ENCODE data around the gene CDC42BPB. TPM values are rescaled to one million over a fixed set of nuclear protein-coding genes. Genes with fewer than 3 reads are reported as not detected.

Gene CDC42BPB
- total and polyA plus RNA-seq, 2 of the 4 experiments (the other 2 are of a cell fraction): 49.1 to 81.4 TPM

DNA sequence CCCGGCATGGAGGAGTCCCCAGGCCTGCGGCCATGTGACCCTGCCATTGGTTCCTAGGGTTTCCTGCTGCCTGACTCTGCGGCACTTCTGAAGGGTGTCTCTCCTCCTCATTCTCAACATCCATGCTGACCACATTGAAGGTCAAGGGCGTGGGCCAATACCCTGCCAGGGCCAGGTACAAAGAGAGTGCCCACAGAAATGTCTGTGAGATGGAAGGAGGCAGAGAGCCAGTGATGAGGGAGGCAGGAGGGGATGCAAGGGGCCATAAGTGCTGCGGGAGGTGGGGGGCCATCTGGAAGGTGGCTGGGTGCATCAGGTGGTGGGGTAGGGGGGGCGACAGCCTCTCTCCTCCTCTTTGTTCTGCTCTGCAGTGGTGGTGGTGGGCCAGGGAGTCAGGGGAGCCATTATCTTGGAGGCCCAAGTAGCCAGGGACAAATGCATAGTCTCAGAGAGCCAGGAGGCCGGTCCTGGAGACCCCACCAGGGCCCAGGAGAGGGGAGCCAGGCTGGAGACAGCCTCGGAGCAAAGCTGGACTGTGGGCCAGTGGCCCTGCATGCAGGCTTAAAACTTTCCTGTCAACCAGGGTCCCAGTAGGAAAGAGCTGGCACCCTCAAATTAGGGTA lies 13.0 kb upstream of the CDC42BPB start:
- H2BK120ac ChIP-seq (ENCODE audit: low read depth, low read length): no peak overlapping the region
- no peak overlapping the region for H2BK15ac ChIP-seq (ENCODE audit: low read depth, low read length)
- H3K4me2 ChIP-seq (ENCODE audit: low read depth, low read length): no peak overlapping the region
- H2AFZ ChIP-seq (replicated peaks; ENCODE audit: low read length, poor library complexity): no peak overlapping the region
- H3K36me3 ChIP-seq (ENCODE audit: control insufficient read depth, insufficient read depth, low read length): no peaks in the 10 kb centered on the region
- H3K4ac ChIP-seq (ENCODE audit: low read depth, low read length): no peak overlapping the region
- H3K27ac ChIP-seq (ENCODE audit: insufficient read depth, low read length): no peak overlapping the region
- H2BK5ac ChIP-seq (ENCODE audit: low read depth, low read length, poor library complexity, severe bottlenecking): no peak overlapping the region
- ChIA-PET POLR2A (ENCODE audit: unreplicated experiment) (interaction anchor here (0.6 kb wide), 1 partner anchor 489 kb away, joined by 5 read pairs; no protein-coding TSS in a partner anchor), CTCF (no interaction called here)
- no peak for DNase-seq
- H3K4me3 ChIP-seq (ENCODE audit: insufficient read depth, low read depth, low read length): no peak overlapping the region
- no peaks in the 10 kb centered on the region for H3K79me1 ChIP-seq (ENCODE audit: low read depth in 1 of 2, low read length in 2 of 2)
- no peaks in the 10 kb centered on the region for H3K9me3 ChIP-seq (ENCODE audit: control insufficient read depth, insufficient read depth, low read length)
- peaks cover 3% of the 10 kb centered on the region; the same call in 1 of the 2 replicates for H3K4me1 ChIP-seq (ENCODE audit: control insufficient read depth, insufficient read depth, low read length)
- no peak overlapping the region for H2AK9ac ChIP-seq (replicated peaks; ENCODE audit: low read depth, low read length, poor library complexity)
- ATAC-seq (ENCODE audit: low read depth): no peak
- 76% methylated on average over 3 of the region's 8 CpGs; no CpG with 5 or more reads in 1 of the 2 experiments for WGBS, 2 experiments (ENCODE audit: extremely low coverage in 2 of 2, insufficient read length in 1 of 2)
- dilution Hi-C loops (cut with HindIII; ENCODE audit: low sequenced_read_pairs, unreplicated experiment): no loop called here
- no peak overlapping the region for H4K8ac ChIP-seq (ENCODE audit: low read depth in 2 of 2, low read length in 2 of 2)
- no peak overlapping the region for H3K9ac ChIP-seq (ENCODE audit: low read depth, low read length)
- H4K91ac ChIP-seq (ENCODE audit: insufficient read depth, low read depth, low read length): no peak overlapping the region
- H3K9me1 ChIP-seq (ENCODE audit: insufficient read depth, low read length): no peaks in the 10 kb centered on the region
- H3K23ac ChIP-seq (ENCODE audit: low read depth, low read length): no peak overlapping the region
- peaks cover 2% of the 10 kb centered on the region; the same call in 1 of the 2 replicates for H3K27me3 ChIP-seq (ENCODE audit: control insufficient read depth, insufficient read depth, low read length)
- no peak overlapping the region for H2AK5ac ChIP-seq (ENCODE audit: low read depth, low read length)
- in situ Hi-C loops (cut with MboI; ENCODE audit: low sequenced_read_pairs): no loop called here
- no peaks in the 10 kb centered on the region; the same call in 1 of the 2 replicates for H4K20me1 ChIP-seq (ENCODE audit: insufficient read depth, low read length)
- H3K14ac ChIP-seq (replicated peaks; ENCODE audit: low read depth, low read length): no peak overlapping the region
- TF ChIP-seq NFE2L2 (IDR thresholded peaks at IDR 0.05; ENCODE audit: low read depth, low read length) (no peak), MXI1 (IDR thresholded peaks at IDR 0.05; ENCODE audit: borderline replicate concordance, low read depth, low read length) (no peak), BHLHE40 (IDR thresholded peaks at IDR 0.05; ENCODE audit: low read depth, low read length) (no peak), POLR2A (IDR thresholded peaks at IDR 0.05; ENCODE audit: low read depth, low read length) (no peak), MAFK (IDR thresholded peaks at IDR 0.05; ENCODE audit: low read depth, low read length) (no peak), CEBPB (IDR thresholded peaks at IDR 0.05; ENCODE audit: low read depth, low read length) (no peak), CHD1 (IDR thresholded peaks at IDR 0.05; ENCODE audit: low read depth, low read length) (no peak)
- TF ChIP-seq, protein P1, sequence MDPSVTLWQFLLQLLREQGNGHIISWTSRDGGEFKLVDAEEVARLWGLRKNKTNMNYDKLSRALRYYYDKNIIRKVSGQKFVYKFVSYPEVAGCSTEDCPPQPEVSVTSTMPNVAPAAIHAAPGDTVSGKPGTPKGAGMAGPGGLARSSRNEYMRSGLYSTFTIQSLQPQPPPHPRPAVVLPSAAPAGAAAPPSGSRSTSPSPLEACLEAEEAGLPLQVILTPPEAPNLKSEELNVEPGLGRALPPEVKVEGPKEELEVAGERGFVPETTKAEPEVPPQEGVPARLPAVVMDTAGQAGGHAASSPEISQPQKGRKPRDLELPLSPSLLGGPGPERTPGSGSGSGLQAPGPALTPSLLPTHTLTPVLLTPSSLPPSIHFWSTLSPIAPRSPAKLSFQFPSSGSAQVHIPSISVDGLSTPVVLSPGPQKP (IDR thresholded peaks at IDR 0.05; ENCODE audit: borderline replicate concordance, low read depth, low read length): no peak
- TF ChIP-seq, protein P2, sequence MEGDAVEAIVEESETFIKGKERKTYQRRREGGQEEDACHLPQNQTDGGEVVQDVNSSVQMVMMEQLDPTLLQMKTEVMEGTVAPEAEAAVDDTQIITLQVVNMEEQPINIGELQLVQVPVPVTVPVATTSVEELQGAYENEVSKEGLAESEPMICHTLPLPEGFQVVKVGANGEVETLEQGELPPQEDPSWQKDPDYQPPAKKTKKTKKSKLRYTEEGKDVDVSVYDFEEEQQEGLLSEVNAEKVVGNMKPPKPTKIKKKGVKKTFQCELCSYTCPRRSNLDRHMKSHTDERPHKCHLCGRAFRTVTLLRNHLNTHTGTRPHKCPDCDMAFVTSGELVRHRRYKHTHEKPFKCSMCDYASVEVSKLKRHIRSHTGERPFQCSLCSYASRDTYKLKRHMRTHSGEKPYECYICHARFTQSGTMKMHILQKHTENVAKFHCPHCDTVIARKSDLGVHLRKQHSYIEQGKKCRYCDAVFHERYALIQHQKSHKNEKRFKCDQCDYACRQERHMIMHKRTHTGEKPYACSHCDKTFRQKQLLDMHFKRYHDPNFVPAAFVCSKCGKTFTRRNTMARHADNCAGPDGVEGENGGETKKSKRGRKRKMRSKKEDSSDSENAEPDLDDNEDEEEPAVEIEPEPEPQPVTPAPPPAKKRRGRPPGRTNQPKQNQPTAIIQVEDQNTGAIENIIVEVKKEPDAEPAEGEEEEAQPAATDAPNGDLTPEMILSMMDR (conservative IDR thresholded peaks at IDR 0.05; ENCODE audit: low read depth, low read length): no peak
- no peak overlapping the region for H3K56ac ChIP-seq (ENCODE audit: extremely low read depth, insufficient read depth, low read length)
- no TSS peak for BruUV-seq (replicated peaks)
- no peak overlapping the region for H3K18ac ChIP-seq (ENCODE audit: low read depth, low read length)
- no peak overlapping the region for H2BK20ac ChIP-seq (ENCODE audit: low read depth, low read length)
- intact Hi-C loops (cut with micrococcal nuclease): loop anchor here (10.0 kb wide), 1 partner anchor 114 kb away; no protein-coding TSS in a partner anchor
- H4K5ac ChIP-seq (ENCODE audit: low read depth, low read length): no peak overlapping the region
